ENCODE measurements around the gene TBC1D20.

DNA sequence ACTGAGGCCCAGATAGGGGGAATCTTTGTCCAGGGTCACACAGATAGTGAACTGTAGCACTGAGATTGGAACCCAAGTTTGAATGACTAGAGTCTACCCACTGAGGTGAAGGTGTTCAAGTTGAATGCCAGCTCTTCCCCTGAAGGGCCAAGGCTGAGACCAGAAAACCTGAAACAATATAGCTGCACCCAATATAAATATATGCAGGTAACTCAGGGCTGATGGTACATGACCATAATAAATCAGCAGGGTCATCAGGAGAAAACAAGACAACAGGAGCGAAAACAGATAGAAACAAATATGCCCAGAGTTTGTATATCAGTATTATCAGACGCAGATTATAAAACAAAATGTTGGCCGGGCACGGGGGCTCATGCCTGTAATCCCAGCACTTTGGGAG is 58.2 kb downstream of the TBC1D20 start:
- TF ChIP-seq CTCF (conservative IDR thresholded peaks at IDR 0.05) (no peak), EZH2 (IDR thresholded peaks at IDR 0.05; ENCODE audit: low read depth) (no peak)
